ENCODE data around the gene TRERF1.

DNA sequence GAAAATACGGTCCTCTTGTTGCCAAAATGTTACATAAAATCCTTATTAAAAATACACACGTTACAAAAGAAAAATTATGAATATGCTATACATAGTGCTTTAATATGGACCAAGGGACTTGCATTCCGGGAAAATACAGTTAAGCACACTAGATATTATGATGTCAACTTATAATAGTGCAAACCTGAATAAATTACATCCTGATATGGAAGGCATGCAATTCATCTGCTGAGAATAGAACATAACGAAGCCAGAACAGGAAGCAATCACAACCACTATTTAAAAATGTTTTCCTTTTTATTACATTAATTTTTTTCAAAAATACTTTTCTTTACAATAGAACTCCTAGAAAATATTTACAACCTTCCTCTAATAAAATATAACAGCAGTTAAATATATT lies 226.3 kb downstream of the TRERF1 start:
- TF ChIP-seq, protein P1, sequence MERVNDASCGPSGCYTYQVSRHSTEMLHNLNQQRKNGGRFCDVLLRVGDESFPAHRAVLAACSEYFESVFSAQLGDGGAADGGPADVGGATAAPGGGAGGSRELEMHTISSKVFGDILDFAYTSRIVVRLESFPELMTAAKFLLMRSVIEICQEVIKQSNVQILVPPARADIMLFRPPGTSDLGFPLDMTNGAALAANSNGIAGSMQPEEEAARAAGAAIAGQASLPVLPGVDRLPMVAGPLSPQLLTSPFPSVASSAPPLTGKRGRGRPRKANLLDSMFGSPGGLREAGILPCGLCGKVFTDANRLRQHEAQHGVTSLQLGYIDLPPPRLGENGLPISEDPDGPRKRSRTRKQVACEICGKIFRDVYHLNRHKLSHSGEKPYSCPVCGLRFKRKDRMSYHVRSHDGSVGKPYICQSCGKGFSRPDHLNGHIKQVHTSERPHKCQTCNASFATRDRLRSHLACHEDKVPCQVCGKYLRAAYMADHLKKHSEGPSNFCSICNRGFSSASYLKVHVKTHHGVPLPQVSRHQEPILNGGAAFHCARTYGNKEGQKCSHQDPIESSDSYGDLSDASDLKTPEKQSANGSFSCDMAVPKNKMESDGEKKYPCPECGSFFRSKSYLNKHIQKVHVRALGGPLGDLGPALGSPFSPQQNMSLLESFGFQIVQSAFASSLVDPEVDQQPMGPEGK (CRISPR knock-in tag; IDR thresholded peaks at IDR 0.05; ENCODE audit: borderline replicate concordance): no peak
- no peak for TF ChIP-seq ZNF70 (CRISPR knock-in tag; IDR thresholded peaks at IDR 0.05)
- TF ChIP-seq OSR1 (CRISPR knock-in tag; IDR thresholded peaks at IDR 0.05): no peak
- peak; percentile 62 for TF ChIP-seq ISL1 (CRISPR knock-in tag; IDR thresholded peaks at IDR 0.05)
- TF ChIP-seq RARB (CRISPR knock-in tag; IDR thresholded peaks at IDR 0.05): no peak
- TF ChIP-seq ARNTL (CRISPR knock-in tag; IDR thresholded peaks at IDR 0.05; ENCODE audit: borderline replicate concordance, low read depth): no peak
